CD1c-positive myeloid dendritic cell (primary cell): ENCODE results near the gene PAPSS1.
A peak's percentile ranks its signal among the peaks of the same experiment; 100 is the strongest.
"Not testable (repeated sequence)": the region's sequence is repeated elsewhere in the genome, so short reads cannot be mapped to it uniquely, and the experiment has no call there.

Source experiments
- DNase-seq: peaks from one replicate; pipeline ENCODE4 v3.0.0-alpha.2; 2016; ENCODE audit errors: extremely low spot score

The PAPSS1 gene

DNA sequence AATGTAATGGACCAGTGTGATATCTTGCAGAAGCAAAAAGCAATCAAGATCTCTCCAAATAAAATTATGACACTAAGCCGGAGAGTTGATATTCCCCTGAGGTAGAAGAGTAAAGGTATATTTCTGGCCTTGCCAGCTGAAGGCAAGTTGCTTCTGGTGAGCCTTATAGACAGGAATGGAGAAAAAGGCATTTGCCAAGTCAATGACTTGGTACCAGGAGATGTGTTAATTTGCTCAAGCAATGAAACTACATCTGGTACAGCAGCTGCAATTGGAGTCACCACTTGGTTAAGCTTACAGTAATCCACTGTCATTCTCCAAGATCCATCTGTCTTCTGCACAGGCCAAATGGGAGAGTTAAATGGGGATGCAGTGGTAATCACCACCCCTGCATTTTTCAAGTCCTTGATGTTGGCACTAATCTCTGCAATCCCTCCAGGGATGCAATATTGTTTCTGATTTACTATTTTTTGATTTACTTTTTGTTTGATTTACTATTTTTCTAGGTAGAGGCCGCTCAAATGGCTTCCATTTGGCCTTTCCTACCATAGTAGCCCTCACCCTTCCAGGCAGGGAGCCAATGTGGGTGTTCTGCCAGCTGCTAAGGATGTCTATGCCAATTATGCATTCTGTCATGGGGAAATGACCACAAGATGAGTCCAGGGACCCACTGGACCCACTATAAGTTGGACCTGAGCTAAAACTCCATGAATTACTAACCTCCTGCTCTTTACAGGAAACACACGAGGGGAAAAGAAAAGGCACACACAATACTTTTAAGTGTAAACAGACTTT lies 6.3 kb upstream of the PAPSS1 start:
- DNase-seq: not testable (repeated sequence)

DNA sequence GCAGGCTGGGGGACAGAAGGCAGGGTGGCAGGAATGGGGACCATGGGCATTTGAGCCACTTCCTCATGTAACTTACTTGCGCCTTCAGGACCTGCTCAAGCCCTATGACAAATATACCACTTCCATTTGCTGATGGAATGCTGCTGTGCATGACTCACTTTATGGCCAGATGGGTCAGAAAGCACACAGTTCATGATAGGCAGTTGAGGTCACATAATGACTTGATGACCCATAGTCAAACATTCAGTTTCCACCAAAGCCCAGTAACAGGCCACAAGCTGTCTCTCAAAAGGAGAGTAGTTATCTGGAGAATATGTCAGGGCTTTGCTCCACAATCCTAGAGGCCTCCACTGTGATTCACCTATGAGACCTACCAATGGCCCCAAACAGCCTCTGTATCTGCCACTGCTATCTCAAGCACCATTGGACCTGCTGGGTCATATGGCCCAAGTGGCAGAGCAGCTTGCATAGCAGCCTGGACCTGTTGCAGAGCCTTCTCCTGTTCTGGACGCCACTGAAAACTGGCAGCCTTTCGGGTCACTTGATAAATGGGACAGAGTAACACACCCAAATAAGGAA lies 5.3 kb upstream of the PAPSS1 start:
- DNase-seq: no peak

DNA sequence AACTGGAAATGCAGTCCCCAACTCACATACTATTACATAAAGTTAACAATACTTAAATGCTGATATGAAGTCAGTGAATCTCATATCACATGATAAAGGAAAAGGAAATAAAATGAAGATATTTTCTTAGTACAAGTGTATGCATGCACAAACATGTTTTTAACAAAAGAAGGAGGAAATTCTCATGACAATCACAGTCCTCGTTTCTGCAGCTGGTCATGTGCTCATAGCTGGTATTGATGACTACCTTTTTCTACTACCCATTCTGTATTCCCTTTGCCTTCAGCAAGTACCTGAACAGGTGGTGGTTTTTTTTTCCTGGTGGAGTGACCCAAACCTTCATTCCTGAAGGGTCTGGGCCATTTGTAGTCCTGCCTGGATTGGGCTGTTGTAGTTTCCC lies 3.3 kb upstream of the PAPSS1 start:
- not testable (repeated sequence) for DNase-seq

DNA sequence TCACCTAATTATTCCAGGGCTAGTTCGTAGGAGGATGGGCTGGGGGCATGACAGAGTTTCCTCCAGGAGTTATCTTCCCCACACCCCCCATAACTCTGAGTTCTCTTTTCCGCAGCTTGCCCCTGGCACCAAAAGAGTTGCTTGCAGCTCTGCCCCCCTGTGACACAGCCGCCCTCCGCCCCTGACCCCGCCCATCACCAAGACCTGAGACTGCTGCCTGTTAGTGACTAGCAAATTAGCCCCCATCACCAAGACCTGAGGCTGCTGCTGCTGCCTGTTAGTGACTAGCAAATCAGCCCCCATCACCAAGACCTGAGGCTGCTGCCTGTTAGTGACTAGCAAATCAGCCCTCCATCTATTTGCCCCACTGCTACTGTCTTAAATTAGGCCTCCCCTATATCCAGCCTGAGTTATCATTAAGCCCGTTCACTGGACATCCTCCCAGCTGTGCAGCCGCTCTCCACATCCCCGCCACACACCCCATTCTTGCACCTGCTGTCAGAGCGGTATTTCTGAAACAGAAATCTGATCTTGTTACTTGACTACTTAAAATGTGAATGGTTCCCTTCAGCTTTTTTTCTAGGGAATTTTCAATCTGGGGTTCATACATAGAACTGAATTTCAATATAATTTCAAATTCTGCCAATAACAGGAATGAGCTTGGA lies 1.5 kb upstream of the PAPSS1 start:
- peak; percentile 14 for DNase-seq

DNA sequence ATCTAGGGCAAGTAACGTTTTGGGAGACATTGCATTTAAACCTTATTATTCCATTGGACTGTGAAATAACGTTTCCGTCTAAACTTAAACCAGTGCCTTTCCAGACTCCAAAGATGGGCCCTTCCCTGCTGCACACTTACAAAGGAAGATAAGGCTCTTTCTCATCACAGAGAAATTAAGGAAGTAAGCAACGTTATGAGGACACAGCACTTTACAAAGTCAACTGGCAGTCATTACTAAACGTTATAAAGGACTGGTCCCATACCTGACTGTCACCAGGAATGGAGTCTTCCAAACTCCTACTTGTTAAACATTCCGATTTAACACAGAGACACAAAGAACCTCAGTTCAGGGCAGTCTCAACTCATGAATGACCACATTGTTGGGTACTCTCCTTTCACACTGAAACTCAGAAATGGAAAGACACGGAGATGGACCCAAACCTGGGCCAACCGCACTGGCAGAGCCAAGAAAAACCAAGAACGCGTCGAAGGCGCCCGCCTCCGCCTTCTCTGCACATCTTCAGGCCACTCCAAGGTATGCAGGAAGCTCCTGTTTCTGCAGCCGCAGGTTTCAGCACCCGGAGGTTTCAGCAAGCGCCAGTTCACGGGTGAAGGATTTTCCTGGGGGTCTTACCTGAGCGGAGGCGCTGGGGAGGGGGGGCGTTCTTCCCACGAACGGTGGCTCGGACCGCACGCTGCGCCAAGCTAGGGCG lies 670 bp downstream of the PAPSS1 start:
- DNase-seq: peak; percentile 55

DNA sequence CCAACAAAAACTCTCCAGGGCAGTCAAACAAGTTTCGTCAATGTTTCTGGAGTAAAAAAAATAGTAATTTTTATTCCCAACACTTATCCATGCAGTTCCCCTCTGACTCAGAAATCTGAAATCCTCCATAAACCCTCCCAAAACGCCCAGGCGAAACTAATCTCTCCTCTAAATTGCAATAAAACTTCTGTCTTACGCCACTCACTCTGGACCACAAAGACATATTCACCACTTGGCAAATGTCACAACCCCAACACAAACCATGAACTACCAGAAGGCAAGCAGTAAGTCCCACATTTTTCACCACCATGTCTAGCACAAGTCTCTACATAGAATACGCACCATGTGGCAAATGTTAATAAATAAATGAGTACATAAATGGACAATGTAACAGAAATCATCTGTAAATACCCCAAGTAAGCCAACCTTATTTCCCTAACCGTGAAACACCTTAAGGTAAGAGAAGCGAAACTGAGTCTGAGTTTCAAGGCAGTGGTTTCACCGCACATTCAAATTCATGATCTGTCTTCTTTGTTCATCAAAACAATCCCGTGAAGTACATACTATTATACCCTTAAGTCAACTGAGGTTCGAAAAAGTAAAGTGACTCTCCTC lies 1.6 kb downstream of the PAPSS1 start:
- peak; percentile 49 for DNase-seq

DNA sequence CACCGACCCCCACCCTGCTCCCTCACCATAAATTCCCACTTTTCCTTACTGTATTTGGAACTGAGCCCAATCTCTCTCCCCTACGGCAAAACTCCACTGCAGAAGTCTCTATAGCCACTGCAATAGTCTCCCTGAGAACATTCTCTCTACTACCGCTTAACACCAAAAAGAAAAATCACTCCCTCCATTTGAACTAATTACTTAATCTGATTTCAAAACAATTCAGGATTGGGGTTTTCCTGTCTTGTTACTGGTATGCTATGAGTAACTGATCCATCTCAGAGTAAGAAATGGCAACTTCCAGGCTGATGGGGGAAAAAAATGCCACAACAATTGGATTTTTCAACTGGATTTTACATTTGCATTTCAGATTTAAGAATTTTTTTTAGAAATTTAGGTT lies 5.8 kb downstream of the PAPSS1 start:
- no peak for DNase-seq

DNA sequence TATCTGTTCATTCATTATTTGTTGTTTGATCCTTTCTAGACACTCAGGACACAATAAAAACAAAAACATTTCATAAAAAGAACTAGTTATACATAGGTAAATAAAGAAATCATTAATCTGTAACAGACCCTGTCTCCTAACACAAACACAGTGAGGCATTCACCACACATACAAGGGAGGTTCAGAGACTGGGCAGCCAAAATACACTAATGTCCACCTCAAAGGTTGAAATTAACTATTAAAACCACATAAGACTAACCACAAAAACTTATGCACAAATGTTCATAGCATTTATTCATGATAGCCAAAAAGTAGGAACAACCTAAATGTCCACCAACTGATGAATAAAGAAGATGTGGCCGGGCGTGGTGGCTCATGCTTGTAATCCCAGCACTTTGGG lies 7.8 kb downstream of the PAPSS1 start:
- DNase-seq: no peak

DNA sequence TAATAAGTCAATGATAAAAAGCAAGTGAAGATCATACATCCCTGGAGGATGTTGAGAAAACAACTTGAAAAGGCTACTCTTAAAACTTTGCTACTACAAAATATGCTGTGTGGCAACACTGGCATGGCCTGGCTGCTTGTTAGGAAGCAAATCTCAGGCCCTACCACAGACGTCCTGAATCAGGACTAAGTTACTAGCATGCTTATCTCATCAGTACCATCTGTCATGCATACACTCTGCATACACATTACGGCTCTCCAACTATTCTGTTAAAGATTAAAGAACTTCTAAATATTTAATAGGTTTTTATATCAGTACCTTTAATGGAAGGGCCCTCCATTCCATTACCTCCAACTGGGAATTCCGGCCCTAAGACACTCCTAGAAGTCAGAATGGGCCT lies 8.2 kb downstream of the PAPSS1 start:
- no peak for DNase-seq

DNA sequence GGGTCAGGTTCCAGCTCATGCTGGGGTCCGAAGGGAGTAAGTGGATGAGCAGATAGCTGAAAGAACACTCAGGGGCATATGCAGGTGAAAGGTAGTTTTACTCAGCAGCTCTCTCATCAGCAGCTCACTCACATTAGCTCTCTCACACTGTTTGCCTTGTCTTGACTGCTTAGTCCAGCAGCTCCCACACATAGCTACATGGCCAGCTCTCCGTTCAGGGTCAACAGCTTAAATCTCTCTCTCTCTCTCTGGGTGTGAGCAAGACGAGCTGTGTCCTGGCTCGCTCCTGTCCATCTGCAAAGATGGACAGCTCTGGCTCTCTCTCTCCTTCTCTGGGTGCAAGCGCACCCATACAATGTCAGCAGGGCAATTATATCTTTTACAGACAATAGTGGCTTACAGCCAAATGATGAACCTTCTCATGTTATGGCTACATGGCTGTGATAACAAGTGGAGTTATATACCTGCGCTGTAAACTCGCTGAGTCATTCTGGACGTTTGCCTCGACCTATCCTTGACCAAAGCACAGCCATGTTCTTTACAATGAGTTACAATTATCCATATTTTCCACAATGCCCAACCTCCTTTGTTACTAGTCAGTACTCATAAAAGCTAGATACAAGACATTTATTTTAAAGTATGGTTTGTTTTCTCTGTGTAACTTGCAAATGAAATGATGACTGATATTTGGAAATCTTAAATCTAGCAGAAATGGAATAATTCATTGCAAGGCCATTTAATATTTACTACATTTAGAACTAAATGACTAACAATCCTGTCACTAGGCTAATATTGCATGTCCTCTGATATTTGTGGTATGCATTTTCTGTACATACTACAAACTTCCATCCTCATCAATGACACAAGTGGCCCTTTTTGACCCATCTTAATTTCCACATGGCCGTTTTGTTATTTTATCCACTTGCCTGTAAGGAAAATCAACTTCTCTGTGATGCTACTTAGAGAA lies 9.3 kb downstream of the PAPSS1 start:
- no peak for DNase-seq

DNA sequence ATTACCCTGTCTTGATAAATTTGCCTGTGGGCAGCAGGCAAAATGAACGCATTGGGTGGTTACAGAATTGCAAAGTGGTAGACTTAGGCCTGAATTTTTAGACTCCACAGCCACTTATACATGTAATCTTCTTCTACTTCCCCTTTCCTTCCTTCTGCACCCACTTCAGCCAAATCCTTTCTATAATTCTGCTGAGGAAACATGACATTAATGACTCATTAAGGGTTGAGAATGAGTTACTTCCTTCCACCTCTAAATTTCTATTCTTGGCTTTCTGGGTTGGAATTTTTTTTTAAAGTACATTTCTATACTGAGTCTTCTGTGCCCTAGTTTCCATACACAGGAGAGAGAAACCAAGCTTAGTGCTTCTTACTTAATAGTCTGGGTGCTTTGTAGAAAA lies 10.1 kb downstream of the PAPSS1 start:
- peak; percentile 67 for DNase-seq

DNA sequence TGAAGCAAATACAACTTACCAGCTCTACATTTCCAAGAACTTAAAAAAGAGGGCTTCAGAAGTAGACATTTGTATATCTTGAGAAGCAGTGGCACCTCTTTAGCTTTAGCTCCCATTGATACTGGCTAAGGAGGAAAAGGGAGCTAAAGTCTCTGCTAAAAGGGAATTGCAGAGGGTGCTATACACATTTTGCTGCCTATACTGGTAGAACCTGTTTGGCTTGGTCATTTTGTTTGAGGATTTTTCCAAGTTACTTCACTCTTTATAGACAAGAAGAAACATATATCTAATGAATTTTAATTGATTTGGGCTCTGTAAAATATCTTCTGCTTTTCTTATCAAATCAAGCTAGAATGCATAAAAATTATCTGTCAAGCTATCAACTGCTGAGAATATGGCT lies 11.8 kb downstream of the PAPSS1 start:
- DNase-seq: no peak

DNA sequence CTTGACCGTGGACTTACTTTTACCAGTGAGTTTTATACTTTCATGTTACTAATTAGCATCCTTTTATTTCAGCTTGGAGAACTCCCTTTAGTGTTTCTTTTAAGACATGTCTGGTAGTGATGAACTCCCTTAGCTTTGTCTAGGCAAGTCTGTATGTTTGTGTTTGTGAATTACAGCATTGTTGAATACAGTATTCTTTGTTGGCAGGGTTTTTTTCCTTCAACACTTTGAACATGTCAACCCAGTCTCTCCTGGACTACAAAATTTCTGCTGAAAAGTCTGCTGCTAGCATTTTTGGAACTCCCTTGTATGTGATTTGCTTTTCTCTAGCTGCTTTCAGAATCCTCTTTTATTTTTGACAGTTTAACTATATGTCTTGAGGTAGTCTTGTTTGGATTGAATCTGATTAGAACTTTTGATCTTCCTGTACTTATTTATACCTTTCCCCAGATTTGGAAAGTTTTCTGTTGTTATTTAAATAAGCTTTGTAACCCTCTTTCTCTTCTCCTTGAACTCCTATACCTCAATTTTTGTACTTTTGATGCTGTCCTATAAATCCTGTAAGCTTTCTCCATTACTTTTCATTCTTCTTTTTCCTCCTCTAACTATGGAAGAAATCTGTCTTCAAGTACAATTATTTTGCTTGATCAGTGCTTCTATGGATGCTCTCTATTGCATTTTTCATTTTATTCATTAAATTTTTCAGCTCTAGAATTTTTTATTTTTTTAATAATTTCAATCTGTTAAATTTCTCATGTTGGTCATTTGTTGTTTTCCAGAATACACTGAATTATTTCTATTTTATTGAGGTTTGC lies 14.1 kb downstream of the PAPSS1 start:
- DNase-seq: no peak

DNA sequence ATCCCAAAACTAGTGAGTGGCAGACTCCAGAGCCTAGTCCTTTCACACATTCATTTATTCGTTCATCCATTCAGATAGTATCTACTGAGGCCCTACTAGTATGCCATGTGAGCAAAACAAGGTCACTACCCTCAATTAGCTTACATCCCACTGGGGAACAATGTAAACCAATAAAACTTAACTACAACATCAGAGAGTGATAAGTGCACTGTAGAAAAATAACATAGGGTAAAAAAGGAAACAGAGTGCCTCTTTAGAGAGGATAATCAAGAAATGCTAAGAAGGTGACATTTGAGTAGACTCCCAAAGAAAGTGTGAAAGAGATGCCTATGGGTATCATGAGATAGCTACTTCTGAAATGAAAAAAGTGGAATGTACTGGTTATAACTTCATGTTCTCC lies 18.5 kb downstream of the PAPSS1 start:
- no peak for DNase-seq

DNA sequence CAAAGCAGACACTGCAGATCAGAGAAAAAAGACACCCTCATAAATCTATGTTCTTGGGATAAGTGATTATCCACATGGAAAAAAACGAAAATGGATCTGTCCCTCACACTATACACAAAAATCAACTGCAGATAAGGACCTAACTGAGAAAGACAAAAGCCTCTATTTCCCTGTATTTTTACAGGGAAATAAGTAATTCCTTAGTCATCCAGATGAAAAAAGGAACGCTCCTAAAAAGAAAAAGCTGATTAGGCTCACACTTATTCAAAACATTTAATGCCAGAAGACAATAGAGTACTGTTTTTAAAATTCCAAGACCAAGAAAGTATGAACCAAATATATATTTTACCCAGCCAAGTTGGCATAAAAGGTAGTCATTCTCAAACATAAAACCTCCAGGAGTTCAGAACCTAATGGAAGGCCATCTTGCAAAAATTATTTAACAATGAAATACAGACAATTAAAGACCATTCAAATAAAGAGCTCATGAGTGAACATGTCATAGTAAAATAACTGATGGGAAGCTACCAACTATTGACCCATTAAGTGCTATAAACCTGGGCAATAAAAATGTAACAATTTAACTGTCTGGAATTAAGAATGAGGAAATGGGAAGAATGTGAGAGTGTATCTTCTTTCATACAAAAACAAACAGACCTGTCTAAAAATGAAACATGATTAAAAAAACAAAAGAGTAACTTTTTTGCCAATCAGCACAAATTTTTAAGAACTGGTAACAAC lies 20.4 kb downstream of the PAPSS1 start:
- no peak for DNase-seq

DNA sequence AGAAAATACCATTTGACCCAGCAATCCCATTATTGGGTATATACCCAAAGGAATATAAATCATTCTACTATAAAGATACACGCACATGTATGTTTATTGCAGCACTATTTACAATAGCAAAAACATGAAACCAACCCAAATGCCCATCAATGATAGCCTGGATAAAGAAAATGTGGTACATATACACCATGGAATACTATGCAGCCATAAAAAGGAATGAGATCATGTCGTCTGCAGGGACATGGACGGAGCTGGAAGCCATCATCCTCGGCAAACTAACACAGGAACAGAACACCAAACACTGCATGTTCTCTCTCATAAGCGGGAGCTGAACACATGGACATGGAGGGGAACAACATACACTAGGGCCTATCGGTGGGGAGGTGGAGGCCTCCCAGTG lies 23.8 kb downstream of the PAPSS1 start:
- not testable (repeated sequence) for DNase-seq

DNA sequence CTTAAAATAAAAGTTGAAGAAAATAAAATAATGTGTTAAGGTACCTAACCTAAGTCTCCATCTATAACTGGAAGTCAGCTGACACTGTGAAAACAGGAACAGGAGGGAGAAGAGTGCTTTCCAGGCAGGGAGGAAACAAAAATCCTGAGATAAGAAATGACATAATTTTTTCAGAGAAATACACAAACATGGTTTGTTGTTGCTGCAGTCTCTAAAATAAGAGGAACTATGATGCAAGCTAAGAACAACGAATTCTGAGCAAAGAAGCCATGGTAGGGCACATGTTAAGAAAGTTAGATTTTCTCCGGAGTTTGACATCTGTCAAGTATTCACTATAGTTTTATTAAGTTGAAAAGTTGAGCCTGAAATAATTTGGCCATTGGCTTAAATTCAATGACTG lies 26.9 kb downstream of the PAPSS1 start:
- DNase-seq: peak; percentile 47

DNA sequence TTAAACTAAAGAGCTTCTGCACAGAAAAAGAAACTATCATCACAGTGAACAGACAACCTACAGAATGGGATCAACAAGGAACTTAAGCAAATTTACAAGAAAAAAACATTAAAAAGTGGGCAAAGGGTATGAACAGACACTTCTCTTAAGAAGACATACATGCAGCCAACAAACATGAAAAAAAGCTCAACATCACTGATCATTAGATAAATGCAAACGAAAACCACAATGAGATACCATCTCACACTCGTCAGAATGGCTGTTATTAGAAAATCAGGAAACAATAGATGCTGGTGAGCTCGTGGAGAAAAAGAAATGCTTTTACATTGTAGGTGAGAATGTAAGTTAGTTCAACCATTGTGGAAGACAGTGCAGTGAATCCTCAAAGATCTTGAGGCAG lies 27.8 kb downstream of the PAPSS1 start:
- DNase-seq: no peak

DNA sequence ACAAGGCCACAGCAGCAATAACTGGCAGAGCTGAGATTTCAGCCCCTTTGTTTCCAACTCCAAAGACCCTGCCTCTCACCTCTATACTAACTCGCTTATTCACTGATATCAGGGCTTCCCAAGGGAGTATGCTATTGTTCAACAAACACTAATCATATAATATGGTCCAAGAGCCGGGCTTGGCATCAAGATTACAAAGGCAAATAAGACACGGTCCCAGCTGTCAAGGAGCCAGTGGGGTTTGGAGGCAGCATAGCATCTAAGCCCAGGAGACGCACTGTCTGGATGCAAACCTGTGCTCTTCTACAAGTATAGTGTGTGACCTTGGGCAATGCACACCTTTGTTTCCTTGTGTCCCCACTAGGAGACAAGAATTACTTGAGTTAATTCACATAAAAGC lies 28.7 kb downstream of the PAPSS1 start:
- no peak for DNase-seq
